NCI-H1092 (cell line): ENCODE measurements around the gene LMO7.
"Not testable (repeated sequence)": the region's sequence is repeated elsewhere in the genome, so short reads cannot be mapped to it uniquely, and the experiment has no call there.

Experiments used
- DNase-seq: peaks from one replicate; lab custom pipeline; 2025; lab: John Stamatoyannopoulos, UW

LMO7 gene

GRCh38 chr13:75771818-75772217, 135.7 kb downstream of the LMO7 start:
- no peak for DNase-seq

DNA sequence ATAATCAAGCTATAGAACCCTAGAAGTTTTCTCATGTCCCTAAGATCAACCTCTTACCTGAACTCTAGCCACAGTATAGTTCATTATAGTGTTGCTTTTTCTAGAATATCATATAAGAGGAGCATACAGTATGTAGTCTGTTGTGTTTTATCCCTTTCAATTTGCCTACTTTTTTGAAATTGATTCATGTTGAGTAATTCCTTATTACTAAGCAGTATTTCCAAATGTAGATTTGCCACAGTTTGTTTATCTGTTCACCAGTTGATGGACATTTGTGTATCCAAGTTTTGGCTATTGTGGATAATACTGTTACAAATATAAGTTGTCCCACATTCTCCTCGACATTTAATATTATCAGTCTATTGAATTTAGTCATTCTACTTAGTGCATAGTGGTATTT, 138.0 kb downstream of the LMO7 start:
- no peak for DNase-seq

GRCh38 chr13:75776550-75776949, 140.4 kb downstream of the LMO7 start:
- no peak for DNase-seq

DNA sequence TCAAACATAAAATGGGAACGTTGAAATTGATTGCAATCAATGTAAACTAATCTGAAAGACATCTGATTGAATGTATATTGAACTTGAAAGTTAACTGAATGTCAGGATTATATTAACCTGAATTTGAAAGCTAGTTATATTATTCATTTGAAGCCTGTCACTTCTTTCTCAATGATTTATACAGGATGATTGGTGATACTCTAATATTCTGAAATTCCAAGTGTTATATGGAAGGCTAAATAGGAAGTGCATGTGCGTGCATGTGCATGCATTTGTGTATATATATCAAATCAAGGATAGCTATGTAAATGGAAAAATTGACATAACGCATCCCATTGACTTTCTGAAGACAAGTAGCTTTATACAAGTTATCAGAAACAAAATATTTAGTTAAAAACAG, 143.3 kb downstream of the LMO7 start:
- DNase-seq = no peak

GRCh38 chr13:75780103-75780502, 144.0 kb downstream of the LMO7 start:
- DNase-seq = not testable (repeated sequence)

- DNase-seq = no peak
Measured at GRCh38 chr13:75782985-75783384, 146.9 kb downstream of the LMO7 start.

GRCh38 chr13:75784003-75784402, 147.9 kb downstream of the LMO7 start:
- DNase-seq = no peak

DNA sequence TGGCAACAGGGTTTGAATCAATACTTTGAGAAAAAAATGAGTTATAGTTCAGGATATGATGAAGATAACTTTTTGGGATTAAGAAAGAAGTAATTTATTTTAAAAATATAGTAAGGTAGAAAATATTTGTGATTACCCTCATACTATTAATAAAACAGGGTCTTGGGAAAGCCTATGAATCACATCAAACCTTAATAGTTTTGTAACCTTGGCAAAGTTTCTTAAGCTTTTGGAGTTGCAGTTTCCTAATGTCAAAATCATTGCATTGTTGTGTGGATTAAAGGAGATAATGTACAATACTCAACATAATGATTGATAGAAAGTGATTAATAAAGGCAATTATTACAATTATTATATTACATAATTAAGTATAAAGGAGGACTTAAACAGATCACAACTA, 149.0 kb downstream of the LMO7 start:
- DNase-seq = no peak

DNA sequence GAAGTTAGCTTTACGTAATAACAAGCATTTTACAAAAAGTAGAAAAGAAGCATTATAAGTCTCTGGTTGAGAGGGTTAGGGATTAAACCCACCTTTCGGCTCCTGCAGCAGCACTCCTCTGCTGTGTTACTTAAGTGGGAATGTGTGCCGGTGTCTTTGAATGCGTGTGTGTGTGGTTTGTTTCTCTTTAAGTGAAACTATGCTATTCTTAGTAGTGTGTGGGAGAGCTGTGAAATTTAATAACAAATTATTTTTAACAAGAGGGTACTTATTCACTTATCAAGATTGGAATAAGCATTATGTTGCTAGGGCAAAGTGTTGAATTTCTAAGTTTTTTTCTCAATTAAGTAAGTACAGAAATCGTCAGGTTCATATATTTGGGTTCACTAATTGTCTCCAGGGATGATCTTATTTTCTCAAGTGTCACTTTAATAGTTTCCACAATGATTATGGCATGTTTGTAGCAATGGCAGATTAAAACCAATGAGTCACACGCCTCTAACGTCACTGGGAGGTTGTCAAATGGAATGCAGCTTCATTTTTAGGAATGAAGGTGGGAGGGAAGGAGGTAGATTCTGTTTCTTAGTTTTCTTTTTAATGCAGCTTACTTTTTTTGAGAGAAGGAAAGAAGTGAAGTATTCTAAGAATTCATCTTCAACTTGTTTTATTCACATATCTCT, 151.3 kb downstream of the LMO7 start:
- no peak for DNase-seq

- no peak for DNase-seq
Measured at GRCh38 chr13:75788481-75788981, 152.4 kb downstream of the LMO7 start.

DNA sequence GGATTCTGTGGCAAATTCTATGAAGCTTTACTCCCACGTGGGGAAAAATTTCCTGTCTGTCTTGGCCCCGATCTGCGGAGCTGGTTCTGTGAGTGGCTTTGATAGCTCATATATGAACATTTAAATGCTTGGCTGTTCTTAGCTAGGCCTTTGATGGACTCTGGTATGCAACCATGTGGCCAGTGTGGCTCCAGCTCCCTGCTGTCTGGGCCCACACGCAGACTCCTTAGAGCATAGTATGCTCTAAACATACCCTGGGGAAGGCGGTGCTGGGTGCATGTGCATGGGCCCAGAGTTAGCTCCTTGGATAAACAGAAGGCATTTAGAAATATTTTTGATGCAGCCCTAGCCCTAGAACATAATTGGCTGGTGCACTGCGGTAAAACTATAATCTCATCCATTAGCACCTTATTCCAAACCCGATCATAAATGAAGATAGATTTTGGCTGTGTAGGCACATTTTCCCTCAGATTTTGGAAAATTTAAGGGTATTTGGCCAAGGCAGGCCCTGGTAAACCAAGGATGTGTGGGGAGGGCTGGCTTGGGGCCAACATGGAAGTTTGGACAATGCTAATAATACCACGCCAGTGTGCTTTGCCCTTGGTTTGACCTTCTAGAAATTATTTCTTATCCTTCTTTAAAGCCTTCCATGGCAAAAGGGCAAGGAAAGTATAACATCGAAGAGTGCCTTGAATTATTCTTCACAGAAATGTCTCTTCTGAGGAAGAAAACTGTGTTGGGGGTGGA, 153.5 kb downstream of the LMO7 start:
- no peak for DNase-seq

DNA sequence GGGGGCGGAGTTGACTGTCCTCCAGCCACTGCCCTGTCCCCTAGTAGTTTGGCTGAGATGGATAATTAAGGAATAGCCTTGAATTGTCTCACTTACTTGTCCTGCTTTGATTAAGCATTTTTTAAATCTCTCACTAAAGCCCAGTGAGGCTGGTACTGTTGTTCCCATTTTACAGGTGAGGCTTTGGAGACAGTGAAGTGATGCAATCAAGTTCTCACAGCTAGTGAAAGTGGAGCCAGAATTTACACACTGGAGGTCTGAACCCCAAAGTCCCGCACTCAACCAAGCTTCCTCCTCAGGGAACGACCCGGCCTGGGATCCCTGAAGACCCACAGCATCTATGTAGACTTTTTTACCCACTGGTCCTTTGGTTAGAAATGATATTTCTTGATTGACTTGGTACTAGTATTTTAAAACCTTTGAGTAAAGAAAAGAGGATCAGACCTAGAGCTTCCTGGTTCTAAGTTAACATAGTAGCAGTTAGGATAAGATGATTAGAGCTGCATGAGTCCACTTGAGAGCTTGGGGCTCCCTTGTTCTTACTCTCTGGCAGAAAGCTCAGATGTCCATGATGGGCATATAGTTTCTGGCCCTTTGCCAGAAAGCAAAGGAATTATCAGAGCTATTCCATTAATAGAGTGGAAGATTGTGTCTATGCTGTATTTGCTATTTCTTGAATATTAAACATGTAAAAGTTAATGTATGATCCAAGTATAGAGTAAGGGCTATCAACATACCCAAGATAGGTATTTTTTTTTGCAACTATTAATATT, 154.3 kb downstream of the LMO7 start:
- DNase-seq = no peak

DNA sequence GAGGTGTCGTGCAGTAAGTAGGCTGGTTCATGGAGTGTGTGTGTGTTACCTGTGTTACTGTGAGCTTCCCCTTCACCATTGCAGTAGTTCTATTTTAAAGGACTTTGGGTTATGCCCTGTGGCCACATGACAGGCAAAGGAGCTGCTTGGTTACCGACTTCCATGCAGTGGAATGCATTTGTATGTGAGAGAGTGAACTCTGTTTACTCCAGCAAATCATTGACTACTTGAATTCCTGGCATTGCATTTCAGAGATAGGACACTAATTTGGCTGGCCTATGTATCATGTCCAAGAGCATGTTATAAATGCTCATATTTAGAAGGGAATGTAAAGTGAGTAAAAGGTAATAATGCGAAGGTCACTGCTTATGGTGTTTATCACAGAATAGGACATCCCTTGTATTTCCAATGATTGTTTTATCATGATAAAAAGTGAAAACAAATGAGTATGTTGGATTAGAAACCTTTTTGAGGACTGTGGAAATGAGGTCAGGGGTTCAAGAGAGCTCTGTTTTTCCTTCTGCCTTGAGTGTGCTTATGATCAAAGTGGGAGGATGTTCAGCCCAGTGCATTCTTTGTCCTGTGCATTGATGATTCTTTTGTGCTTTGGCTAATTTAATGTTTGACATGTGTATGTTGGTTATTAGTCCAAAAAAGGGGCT, 156.5 kb downstream of the LMO7 start:
- DNase-seq = no peak

DNA sequence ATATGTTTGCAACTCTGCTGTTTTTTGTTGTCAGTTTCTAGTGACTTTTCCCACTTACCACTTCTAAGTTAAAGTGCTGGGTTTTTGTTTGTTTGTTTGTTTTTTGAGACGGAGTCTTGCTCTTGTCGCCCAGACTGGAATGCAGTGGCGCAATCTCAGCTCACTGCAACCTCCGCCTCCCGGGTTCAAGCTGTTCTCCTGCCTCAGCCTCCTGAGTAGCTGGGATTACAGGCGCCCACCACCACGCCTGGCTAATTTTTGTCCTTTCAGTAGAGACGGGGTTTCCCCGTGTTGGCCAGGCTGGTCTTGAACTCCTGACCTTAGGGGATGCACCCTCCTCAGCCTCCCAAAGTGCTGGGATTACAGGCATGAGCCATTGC, 157.0 kb downstream of the LMO7 start:
- not testable (repeated sequence) for DNase-seq

DNA sequence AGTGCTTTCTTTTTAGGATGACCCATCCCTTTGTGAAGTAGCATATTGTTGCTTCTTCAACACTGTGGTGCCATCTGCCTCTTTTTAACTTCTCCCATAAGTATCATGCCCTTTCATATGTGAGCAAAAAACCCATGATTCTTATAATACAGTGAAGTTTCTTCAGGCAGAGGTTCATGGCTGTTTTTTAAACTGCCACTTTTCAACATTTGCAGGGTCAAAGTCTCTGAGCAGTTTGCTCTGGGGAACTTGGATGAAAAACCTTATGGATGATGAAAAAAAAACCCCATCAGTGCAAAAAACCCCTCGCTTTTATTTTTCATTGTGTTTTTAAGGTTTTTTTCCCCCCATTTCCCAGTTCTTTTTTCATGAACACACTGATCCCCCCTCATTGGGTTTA, 158.5 kb downstream of the LMO7 start:
- no peak for DNase-seq

DNA sequence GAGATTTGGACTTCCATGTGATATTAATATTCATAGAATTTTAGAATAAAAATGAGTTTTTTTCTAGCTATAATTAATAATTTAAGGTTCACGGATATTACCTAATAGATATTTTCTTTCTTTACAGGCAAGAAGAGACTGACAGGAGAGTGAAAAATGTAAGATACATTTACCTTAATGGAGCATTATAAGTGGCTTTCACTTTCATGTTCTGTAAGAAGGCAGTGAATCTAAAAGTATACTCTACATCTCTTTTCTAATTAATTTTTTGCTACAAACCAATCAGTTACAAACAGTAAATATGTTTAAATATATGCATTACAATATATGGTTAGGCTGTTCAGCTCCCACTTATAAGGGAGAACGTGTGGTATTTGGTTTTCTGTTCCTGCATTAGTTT, 159.1 kb downstream of the LMO7 start:
- no peak for DNase-seq

- DNase-seq = no peak
Measured at GRCh38 chr13:75796825-75797224, 160.7 kb downstream of the LMO7 start.

DNA sequence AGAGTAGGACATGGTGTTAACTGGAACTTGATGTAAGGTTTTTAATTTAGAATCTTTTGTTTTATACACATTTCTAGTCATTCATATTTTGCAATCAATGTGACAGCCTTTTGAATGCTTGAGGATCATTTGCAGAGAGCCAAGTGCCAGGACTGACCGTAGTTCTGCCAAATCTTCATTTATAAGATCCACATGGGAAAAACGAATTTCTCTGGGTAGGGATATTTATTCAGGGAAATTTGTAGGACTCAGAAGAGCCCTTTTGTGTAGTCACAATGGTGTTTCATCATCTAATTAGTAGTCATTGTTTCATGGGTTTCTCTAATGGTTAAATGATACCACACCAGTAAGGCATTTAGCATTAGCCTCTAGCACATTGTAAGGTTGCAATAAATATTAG, 161.1 kb downstream of the LMO7 start:
- no peak for DNase-seq

GRCh38 chr13:75797719-75798118, 161.6 kb downstream of the LMO7 start:
- no peak for DNase-seq

GRCh38 chr13:75798353-75799255, 162.5 kb downstream of the LMO7 start:
- DNase-seq = no peak

- DNase-seq = no peak
Measured at GRCh38 chr13:75800545-75800944, 164.4 kb downstream of the LMO7 start.
